Stimulated activated CD8-positive, alpha-beta memory T cell treated with anti-CD3 and anti-CD28 coated beads, Interleukin-4, amount 100 ng/mL, for 24 hours (primary cell): Measurements from ENCODE around the gene TMC5.
"Not testable (repeated sequence)": the region's sequence is repeated elsewhere in the genome, so short reads cannot be mapped to it uniquely, and the experiment has no call there.

ENCODE experiments used
- DNase-seq: peaks from one replicate; pipeline ENCODE4 v3.0.0-alpha.2; 2020; ENCODE audit warnings: low read depth

TMC5 gene

GRCh38 chr16:19543278-19543996, 125.8 kb downstream of the TMC5 start:
- not testable (repeated sequence) for DNase-seq

GRCh38 chr16:19548144-19548543, 130.5 kb downstream of the TMC5 start:
- DNase-seq, result no peak
